RWPE1 (cell line): ENCODE data around the gene AMELX.

Experiments
- CTCF ChIA-PET: fragments of 350-600 bp; sonication (Branson Sonifier 250); formaldehyde crosslinking; extraction: SDS; loops from one replicate; lab custom pipeline; 2021; lab: Yijun Ruan, JAX
- POLR2A ChIA-PET: fragments of 400-600 bp; formaldehyde crosslinking; extraction: SDS; loops from one replicate; lab custom pipeline; 2020; ENCODE audit warnings: antibody characterized with exemption; ENCODE audit not compliant: low non-redundant PET; lab: Yijun Ruan, JAX
- DNase-seq: peaks from one replicate; pipeline ENCODE4 v3.0.0; 2012; ENCODE audit warnings: low spot score
- H3K27ac ChIP-seq: fragments of 450-650 bp; 2 replicates; pipeline ENCODE4 v1.5.1; 2017
- CTCF ChIP-seq: fragments of 450-650 bp; conservative IDR thresholded peaks from 2 replicates; pipeline ENCODE4 v1.5.1; 2017; ENCODE audit warnings: low read depth, mild to moderate bottlenecking

AMELX gene

GRCh38 chrX:11272290-11272689, 20.9 kb upstream of the AMELX start:
- no peak for TF ChIP-seq CTCF
- no peak for DNase-seq
- ChIA-PET CTCF (no interaction called here), POLR2A (no interaction called here)
- H3K27ac ChIP-seq, result no peak overlapping the region

- no peak for TF ChIP-seq CTCF
- no peak for DNase-seq
- ChIA-PET CTCF (no interaction called here), POLR2A (no interaction called here)
- no peak overlapping the region for H3K27ac ChIP-seq
These were observed 20.4 kb upstream of the AMELX start for GRCh38 chrX:11272863-11273262.

DNA sequence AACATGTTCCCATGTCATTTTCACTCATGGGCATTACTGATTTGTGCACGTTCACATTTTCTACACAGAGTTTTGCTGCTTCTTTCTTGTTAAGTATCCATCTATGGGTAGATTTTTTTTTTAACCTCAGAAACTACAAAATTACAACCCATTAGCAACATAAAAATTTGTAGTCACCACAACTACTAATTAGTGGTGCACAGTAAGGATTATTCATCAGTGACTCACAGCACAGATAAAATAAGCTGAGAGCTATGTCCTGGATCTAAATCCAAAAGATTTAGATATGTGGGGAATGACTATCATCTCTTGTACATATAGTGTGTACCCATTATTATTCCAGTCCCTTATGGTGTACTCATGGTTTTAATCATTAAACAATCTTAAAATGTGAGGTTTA, 19.7 kb upstream of the AMELX start:
- ChIA-PET CTCF (no interaction called here), POLR2A (no interaction called here)
- DNase-seq, result no peak

GRCh38 chrX:11282043-11282442, 11.2 kb upstream of the AMELX start:
- POLR2A ChIA-PET, result no interaction called here
- DNase-seq, result no peak
- no peak for TF ChIP-seq CTCF
- CTCF ChIA-PET, result no interaction called here
- H3K27ac ChIP-seq, result no peak overlapping the region

More for the DNA sequence above, 19.7 kb upstream of the AMELX start:
- no peak for TF ChIP-seq CTCF
- no peak overlapping the region for H3K27ac ChIP-seq

- POLR2A ChIA-PET, result no interaction called here
- TF ChIP-seq CTCF, result no peak
- no peak overlapping the region for H3K27ac ChIP-seq
- CTCF ChIA-PET, result no interaction called here
- no peak for DNase-seq
These were observed 7.6 kb upstream of the AMELX start for GRCh38 chrX:11285651-11286050.

- POLR2A ChIA-PET, result no interaction called here
These were observed 5.7 kb upstream of the AMELX start for GRCh38 chrX:11287505-11287904.

More at GRCh38 chrX:11287505-11287904, 5.7 kb upstream of the AMELX start:
- CTCF ChIA-PET, result interaction anchor here (0.6 kb wide), 2 partner anchors 129 to 1021 kb away, joined by 3 to 4 read pairs; no protein-coding TSS in a partner anchor
- DNase-seq, result peak; percentile 3
- H3K27ac ChIP-seq, result no peak overlapping the region
- no peak for TF ChIP-seq CTCF
